HG02852 (cell line): ENCODE data around the gene ZCCHC14.

Experiments
- ATAC-seq: cut with Tn5 transposase; IDR thresholded peaks from one replicate; pipeline ENCODE4 v1.9.1; 2021; ENCODE audit warnings: mild to moderate bottlenecking, moderate library complexity; ENCODE audit not compliant: unreplicated experiment

ZCCHC14 gene

GRCh38 chr16:87492721-87493607, at the start of gene ZCCHC14:
TSS of gene ZCCHC14 (minus strand) at chr16:87493024. CDS start at chr16:87492238, 786 bp downstream.
- peak; percentile 83 for ATAC-seq

GRCh38 chr16:87541872-87542234, 49.0 kb upstream of the ZCCHC14 start:
- ATAC-seq: no peak

DNA sequence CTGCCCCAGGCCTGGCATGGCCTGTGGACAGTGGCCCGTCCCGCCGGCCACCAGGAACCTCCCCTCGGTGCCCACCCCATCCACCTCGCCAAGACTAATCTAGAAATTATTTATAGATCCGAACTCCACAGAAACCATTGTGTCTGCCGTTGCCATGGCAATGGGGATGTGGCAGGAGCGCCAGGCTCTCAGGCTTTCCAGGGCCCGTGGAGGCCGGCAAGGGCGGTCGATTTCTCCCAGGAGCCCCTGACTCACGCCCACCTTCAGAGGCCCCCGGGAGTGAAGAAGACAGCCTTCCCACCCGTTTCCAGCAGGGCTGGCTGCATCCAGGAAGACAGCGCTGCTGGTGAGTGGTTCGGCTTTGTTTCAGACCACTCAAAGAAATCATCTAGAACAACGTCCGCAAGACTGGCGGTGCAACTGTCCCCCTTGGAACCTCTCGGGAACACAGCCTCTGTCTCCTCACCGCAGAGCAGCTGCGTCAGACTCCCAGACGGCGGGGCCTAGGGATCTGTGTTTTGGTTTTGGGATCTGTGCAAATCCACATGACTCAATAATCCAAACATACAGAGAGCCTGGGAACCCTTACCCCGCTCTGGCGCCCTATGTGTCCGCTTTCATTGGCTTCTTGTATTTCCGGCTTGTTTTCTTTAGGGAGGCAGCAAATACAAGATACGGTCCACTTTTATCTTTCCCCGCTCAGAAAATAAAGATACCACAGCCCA, 48.5 kb upstream of the ZCCHC14 start:
- no peak for ATAC-seq

- no peak for ATAC-seq
Observed at GRCh38 chr16:87540897-87541146, 48.0 kb upstream of the ZCCHC14 start.

GRCh38 chr16:87540072-87540896, 47.5 kb upstream of the ZCCHC14 start:
- no peak for ATAC-seq

DNA sequence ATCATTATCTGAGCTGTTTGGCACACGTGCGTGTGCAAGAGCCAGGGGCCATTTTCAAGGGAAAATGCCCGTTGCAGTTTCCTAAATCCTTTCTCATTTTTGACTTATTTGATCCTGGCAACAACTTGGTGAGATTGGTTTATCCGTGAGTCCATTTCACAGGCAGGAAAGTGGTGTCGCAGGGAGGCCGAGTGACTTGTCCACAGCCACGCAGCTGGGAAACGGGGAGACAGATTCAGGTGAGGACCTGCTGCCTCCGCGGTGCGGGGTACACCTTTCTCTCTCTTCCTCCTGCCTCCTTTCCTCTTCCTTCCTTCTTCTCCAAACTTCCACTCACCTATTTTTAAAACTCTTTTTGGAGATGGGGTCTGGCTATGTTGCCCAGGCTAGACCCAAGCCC, 46.3 kb upstream of the ZCCHC14 start:
- ATAC-seq: no peak

DNA sequence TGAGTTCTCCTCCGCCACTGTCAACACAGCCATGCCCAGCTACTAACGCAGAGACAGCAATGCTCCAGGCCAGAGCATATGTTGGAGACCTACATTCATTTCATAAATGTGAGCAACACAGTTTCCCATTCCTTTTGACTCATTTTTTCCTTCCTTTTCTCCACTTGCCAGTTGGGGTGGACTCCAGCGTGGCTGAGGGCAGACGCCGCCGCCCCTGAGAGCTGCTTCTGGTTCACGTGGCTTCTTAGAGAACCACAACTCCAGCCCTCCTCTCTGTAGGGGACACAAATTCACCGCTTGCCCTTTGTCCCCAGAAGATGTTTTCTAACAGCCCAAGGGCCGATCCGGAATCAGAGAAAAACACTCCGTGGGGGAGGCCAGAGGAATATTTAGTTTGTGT, 45.8 kb upstream of the ZCCHC14 start:
- no peak for ATAC-seq

- ATAC-seq: no peak
Observed at GRCh38 chr16:87538160-87538559, 45.3 kb upstream of the ZCCHC14 start.

GRCh38 chr16:87536795-87537142, 43.9 kb upstream of the ZCCHC14 start:
- ATAC-seq: no peak

- ATAC-seq: no peak
Observed at GRCh38 chr16:87535855-87536794, 43.3 kb upstream of the ZCCHC14 start.

DNA sequence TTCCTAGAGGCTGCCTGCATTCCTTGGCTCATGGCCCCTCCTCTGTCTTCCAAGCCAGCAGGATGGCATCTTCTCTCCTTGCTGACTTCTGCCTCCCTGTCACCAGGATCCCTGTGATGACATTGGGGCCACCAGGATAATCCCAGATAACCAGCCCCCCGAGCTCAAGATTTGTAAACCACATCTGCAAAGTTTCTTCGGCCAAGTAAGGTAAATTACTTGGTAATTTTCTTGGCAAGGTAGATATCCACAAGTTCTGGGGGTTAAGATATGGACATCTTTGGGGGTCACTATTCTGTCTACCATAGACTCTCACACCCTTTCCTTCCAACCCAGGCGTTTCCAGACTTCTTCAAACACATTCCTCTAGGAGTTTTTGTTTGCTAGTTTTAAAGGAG, 42.6 kb upstream of the ZCCHC14 start:
- no peak for ATAC-seq

DNA sequence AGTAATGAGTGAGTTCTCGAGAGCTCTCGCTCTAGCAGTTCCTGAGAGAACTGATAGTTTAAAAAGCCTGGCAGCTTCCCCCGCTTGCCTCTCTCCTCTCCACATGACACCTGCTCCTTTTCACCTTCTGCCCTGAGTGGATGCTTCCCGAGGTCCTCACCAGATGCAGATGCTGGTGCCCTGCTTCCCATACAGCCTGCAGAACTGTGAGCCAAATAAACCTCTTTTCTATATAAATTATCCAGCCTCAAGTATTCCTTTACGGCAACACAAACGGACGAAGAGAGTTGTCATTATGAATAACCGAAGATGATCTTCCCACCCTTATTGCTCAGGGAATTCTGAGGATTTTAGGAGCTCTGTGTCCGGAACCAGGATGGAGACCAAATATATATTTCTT, 41.9 kb upstream of the ZCCHC14 start:
- no peak for ATAC-seq

DNA sequence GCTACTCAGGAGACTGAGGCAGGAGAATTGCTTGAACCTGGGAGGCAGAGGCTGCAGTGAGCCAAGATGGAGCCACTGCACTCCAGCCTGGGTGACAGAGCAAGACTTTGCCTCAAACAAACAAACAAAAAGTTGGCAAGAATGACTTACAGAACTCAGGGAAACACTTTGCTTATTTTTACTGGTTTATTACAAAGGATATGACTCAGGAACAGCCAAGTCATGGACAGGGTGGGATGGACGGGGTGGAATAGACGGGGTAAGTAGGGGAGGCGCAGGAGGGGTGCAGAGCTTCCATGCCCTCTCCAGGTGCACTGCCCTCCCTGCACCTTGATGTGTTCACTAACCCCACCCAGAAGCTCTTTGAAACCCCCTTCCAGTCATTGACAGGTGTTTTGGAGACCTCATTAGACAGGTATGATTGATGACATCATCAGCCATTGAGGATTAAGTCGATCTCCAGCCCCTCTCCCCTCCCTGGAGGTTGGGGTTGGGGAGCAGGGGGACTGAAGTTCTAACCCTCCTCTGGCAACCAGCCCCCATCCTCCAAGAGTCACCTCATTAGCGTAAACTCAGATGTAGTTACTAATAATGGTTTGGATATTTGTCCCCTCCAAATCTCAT, 41.3 kb upstream of the ZCCHC14 start:
- ATAC-seq: no peak

DNA sequence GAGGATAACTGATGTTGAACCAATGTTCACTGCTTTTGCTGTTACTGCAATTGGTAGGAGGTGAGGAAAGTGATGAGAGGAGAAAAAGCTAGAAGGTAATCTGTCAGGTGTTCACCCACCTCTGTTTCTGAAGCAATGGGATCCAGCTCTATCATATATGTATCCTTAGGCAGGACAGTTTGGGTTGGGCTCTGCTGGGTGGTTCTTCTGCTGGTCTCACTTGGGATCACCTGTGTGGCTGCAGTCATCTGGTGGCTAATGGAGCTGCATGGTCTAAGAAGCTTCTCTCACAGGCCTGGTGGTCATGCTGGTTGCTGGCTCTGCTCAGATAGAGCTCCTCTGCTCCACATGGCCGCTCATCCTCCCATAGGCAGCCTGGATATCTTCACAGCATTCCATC, 40.2 kb upstream of the ZCCHC14 start:
- no peak for ATAC-seq

- no peak for ATAC-seq
Observed at GRCh38 chr16:87531418-87531817, 38.6 kb upstream of the ZCCHC14 start.

- no peak for ATAC-seq
Observed at GRCh38 chr16:87528690-87529579, 36.1 kb upstream of the ZCCHC14 start.

DNA sequence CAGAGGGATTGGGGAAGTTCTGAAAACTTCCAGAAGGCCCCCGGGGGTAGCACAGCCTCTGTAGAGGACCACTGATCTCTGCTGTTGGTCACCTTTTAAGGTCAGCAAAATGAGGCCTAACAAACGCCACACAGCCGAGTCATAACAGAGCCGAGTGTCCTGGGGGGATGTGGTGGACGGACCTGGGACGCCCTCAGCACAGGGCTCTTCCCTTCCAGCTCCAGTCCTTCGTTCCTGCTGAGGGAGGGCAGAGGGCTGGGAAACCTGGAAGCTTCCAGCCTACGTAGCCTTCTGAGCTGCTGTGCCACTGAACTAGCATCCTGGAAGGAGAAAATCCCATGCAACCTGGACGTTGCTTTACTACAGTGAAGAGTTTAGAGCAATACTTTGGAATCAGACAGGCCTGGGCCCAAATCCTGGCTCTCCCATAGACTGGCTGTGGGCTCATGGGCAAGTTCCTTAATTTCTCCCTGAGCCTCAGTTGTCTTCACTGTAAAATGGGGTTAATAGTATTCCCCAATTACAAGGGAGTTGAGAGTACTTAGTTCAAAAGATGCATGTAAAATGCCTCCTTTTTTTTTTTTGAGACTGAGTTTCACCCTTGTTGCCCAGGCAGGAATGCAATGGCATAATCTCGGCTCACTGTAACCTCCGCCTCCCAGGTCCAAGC, 34.4 kb upstream of the ZCCHC14 start:
- ATAC-seq: no peak

GRCh38 chr16:87526238-87526947, 33.6 kb upstream of the ZCCHC14 start:
- ATAC-seq: no peak
